GM04503 (cell line): ENCODE measurements around the gene ZNF48.

ENCODE experiments used
- DNase-seq: peaks from one replicate; pipeline ENCODE4 v3.0.0-alpha.2; 2012; ENCODE audit warnings: low read depth

Gene ZNF48

GRCh38 chr16:30358990-30359870 lies 36.0 kb upstream of the ZNF48 start:
- DNase-seq: no peak

DNA sequence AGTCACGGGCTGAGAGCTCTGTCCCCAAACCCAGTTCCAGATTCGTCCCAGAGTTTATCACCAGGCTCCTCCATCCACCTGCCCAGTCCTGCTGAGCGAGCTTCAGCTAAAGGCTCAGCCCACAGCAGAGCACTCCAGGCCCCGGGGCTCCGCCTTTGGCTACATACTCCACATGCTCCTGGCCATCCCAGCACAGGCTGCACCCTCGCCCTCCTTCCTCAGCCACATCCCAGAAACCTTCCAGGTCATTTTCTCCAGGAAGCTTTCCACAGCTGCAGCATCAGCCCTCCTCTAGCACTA lies 35.4 kb upstream of the ZNF48 start:
- no peak for DNase-seq

- DNase-seq: no peak
Measured at GRCh38 chr16:30361180-30361579, 34.0 kb upstream of the ZNF48 start.

DNA sequence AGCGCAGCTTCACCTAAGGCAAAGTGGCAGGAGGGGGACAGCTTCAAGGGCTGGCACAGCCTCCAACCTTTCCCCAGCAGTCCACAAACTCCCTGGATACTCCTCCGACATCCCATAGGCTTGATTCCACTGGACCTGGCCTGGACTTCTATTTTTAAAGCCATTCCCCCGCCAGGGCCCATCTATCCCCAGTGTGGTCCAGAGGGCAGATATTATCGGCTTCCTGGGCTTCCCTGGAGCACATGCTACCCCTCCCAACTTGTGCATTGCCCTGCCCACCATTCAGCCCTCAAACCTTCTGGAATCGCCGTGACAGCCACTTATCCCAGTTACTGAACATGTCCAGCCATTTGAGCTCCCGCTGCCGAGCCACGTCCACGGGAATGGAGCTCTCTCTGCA lies 30.0 kb upstream of the ZNF48 start:
- DNase-seq: no peak

DNA sequence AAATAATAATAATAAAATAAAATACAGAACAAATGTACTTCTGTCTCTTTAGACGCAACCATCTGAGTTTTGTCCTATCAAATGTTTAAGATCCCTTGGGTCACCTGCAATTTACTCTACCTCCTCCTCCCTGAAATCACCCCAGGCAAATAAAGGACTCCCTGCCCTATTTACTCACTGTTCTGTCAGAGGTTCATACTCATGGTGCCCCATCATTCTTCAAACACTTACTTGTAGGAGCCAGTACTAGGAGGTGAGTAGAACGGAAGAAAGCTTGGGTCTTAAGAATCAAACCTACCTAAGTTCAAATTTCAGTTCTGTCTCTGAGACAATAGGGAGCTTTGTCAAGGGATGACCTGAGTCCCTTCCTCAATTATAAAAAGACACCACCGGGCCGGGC lies 28.7 kb upstream of the ZNF48 start:
- no peak for DNase-seq

GRCh38 chr16:30367349-30368009 lies 27.7 kb upstream of the ZNF48 start:
- DNase-seq: no peak

DNA sequence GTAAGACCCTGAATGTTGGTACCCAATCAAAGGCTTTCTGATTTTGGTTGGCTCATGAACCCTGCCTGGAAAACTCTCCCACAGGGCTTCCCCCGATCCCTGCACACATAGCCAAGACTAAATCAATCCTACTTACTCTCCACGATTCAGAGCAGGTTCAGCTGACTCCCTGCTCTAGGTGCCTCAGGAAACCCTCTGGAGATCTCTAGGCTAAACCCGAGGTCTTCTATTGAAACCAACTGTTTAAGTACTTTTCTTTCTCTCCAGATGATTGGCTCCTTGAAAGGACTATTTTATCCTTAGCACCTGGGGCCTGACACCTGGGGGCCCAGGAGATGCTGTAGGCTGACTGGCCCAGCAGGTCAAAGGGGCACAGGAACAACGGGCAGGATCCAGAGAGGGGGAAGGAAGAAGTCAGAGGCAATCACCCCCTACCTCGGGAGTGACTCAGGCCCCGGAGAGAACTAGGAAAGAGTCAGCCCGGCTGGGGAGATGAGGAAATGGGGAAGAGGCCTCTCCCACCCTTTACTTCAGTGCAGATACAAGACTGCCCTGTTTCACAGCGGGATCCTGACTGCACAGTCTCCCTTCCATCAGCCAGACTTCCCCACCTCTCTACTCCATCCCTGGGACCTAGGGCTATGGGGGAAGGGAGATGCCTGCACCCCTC lies 27.0 kb upstream of the ZNF48 start:
- DNase-seq: no peak

GRCh38 chr16:30368792-30369090 lies 26.5 kb upstream of the ZNF48 start:
- no peak for DNase-seq

- no peak for DNase-seq
Measured at GRCh38 chr16:30369091-30369937, 25.9 kb upstream of the ZNF48 start.

DNA sequence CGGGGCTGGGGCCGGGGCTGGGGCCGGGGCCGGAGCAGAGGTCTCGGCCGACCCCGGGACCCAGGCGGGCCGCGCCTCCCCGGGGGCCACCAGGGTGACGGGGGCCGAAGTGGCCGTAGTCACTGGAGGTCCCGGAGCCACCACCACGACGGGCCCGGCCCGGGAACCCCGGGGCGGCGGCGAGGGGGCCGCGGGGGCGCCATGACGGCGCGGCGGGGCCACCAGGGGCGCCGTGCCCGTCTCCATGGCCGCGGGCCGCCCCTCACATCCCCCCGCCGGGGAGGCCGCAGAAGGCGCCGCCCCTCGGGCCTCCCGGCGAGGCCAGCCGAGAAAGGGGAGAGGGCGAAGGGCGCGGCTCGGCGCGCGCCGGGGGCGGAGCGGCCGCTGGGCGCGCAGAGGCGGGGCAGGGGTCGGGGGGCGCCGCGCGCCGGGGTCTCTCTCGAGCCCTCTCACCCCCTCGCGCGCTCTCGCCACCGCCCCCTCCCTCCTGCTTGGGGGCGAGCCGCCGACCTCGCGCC lies 25.2 kb upstream of the ZNF48 start:
- no peak for DNase-seq

DNA sequence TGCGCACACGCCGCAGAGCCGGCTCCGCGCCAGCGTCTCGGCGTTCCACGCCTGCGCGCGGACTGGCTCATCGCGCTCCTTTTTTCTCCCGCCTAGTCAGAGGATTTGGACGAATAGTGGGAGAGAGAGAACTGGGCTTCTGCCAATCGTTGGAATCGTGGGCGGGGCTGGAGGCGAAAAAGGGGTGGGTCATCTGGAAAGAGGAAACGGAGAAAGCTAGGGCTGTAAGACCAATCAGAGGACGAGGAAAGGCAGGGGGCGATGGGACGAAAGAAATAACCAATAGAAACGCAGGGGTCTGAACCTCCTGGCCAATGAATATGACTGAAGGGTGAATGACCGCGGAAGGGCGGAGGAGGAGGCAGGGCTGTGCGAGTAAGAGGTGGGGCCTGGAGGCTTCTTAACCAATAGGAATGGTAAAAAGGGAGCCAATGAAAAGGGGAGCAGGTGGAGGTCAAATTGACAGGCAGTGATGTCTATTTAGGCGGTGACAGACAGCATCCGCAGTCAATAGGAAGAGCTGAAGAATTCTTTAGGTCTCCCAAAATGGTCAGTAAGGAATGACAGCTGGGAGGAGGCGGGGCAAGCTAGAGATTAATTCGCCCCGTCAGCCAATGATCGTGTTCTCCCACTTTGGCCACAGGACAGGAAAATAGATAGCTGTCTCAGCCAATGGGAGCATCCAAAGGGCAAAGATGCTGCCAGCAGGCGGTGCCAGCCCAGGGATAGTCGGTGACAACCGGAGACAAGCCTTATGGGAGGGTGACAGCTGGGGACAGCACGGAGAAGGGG lies 24.6 kb upstream of the ZNF48 start, which contains the start of gene TBC1D10B:
Gene TBC1D10B, minus strand, starts transcription at position 39 of the 792 bp plus-strand sequence. CDS start 311 bp downstream, outside the sequence.
- DNase-seq: peak; percentile 100

GRCh38 chr16:30371248-30371816 lies 23.9 kb upstream of the ZNF48 start:
- no peak for DNase-seq

GRCh38 chr16:30372038-30372712 lies 23.0 kb upstream of the ZNF48 start:
- DNase-seq: no peak

GRCh38 chr16:30372725-30373124 lies 22.5 kb upstream of the ZNF48 start:
- no peak for DNase-seq

DNA sequence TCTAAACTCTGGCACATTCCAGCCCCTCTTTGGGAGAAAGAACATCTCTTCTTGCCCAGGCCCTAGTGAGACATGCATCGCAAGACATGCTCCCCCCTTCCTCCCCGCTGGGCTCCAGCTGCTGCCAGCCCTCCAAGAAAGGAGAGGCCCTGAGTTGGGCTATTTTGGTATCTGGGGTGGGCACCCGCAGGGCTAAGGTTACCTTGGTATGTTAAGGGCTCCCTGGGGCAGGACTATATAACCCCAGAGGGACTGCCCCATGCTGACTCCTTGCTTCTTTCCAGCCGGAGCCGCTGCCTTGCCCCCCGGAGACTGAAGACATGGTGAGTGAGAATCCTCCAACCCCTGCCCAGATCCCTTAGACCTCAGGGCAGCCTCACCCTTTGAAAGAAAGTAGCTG lies 20.7 kb upstream of the ZNF48 start, which contains the start of gene MYL11:
Gene MYL11, plus strand, starts transcription at position 265 of the 400 bp plus-strand sequence. Its CDS starts 56 bp downstream, at position 321.
- no peak for DNase-seq

DNA sequence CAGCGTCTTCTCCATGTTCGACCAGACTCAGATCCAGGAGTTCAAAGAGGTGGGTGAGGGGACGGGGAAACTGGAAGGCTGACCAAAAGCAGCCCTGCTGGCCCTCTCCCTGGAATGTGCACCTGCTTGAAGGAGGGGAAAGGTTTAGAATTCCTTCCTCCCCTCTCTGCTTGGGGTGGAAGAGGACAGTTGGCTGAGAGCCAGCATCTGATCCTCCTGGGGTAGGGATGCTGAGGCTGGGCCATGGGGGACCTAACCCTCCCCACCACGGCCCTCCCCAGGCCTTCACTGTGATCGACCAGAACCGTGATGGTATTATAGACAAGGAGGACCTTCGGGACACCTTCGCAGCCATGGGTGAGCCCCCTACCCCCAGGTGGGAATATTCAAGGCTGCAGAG lies 19.4 kb upstream of the ZNF48 start:
- no peak for DNase-seq

- DNase-seq: no peak
Measured at GRCh38 chr16:30376461-30376902, 18.7 kb upstream of the ZNF48 start.

- no peak for DNase-seq
Measured at GRCh38 chr16:30377050-30377811, 18.0 kb upstream of the ZNF48 start.

DNA sequence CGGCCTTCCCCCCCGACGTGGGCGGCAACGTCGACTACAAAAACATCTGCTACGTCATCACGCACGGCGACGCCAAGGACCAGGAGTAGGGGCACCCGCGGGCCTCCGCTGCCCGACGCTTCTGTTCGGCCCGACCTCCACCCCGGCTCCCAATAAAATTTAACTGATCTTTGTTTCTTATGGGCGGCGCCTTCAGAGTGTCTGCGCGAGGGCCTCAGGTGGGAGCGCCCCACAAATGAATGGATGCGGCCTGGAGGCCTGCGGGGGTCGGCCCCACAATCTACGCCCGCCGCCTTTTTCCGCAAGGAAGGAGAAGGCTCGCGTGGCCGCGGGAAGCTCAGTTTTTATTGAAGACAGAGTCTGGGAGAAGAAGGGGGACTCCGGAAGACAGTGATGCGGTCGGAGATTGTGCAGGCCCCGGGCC lies 17.4 kb upstream of the ZNF48 start:
- DNase-seq: no peak
